CD8-positive, alpha-beta memory T cell (primary cell): ENCODE data around the gene AUH. TPM values are rescaled to one million over a fixed set of nuclear protein-coding genes. Genes with fewer than 3 reads are reported as not detected.

Experiments
- CTCF ChIA-PET: fragments of 350-600 bp; sonication (Branson Sonifier 250); formaldehyde crosslinking; loops from one replicate; lab custom pipeline; 2021; ENCODE audit warnings: antibody characterized with exemption; lab: Charles Lee
- POLR2A ChIA-PET: fragments of 350-600 bp; sonication (Branson Sonifier 250); formaldehyde crosslinking; loops from one replicate; lab custom pipeline; 2021; ENCODE audit warnings: antibody characterized with exemption; lab: Charles Lee
- DNase-seq, 5 donors: peaks; one replicate each; pipeline versions ENCODE4 v3.0.0 to v3.0.0-alpha.2; 2020 to 2022; ENCODE audit warnings: mixed read lengths in 1 of 5
- H3K27ac ChIP-seq: one replicate; pipeline ENCODE4 v1.7.0; 2013; ENCODE audit warnings: low read depth, mild to moderate bottlenecking, low read length, moderate library complexity
- H3K27me3 ChIP-seq: 2 replicates; pipeline ENCODE4 v1.7.0; 2013; ENCODE audit warnings: low read length, mild to moderate bottlenecking; ENCODE audit not compliant: insufficient read depth, poor library complexity, severe bottlenecking
- H3K36me3 ChIP-seq: 2 replicates; pipeline ENCODE4 v1.7.0; 2013; ENCODE audit warnings: mild to moderate bottlenecking, low read length, moderate library complexity; ENCODE audit not compliant: insufficient read depth
- H3K4me1 ChIP-seq: 2 replicates; pipeline ENCODE4 v1.7.0; 2013; ENCODE audit warnings: mild to moderate bottlenecking, low read length, moderate library complexity; ENCODE audit not compliant: insufficient read depth
- H3K4me3 ChIP-seq: 2 replicates; pipeline ENCODE4 v1.7.0; 2013; ENCODE audit warnings: mild to moderate bottlenecking, low read length
- H3K9me3 ChIP-seq: 2 replicates; pipeline ENCODE4 v1.7.0; 2013; ENCODE audit warnings: mild to moderate bottlenecking, low read length
- H3K27ac Mint-ChIP-seq, 8 donors: one replicate each; pipeline ENCODE4 v1.8.0; 2020 to 2021; ENCODE audit warnings: mixed read lengths in 8 of 8, mild to moderate bottlenecking in 6 of 8, inconsistent platforms in 3 of 8, moderate library complexity in 3 of 8
- H3K27me3 Mint-ChIP-seq, 2 donors: one replicate each; pipeline ENCODE4 v1.8.0; 2020 to 2021; ENCODE audit warnings: mixed read lengths in 2 of 2, mild to moderate bottlenecking in 1 of 2, moderate library complexity in 1 of 2
- H3K36me3 Mint-ChIP-seq, 3 donors: one replicate each; pipeline ENCODE4 v1.8.0; 2020 to 2021; ENCODE audit warnings: mixed read lengths in 3 of 3, inconsistent platforms in 1 of 3, mild to moderate bottlenecking in 1 of 3
- H3K4me1 Mint-ChIP-seq, 3 donors: one replicate each; pipeline ENCODE4 v1.8.0; 2020 to 2021; ENCODE audit warnings: mixed read lengths in 3 of 3, inconsistent platforms in 1 of 3, mild to moderate bottlenecking in 1 of 3
- H3K4me3 Mint-ChIP-seq, 7 donors: one replicate each; pipeline ENCODE4 v1.8.0; 2020 to 2021; ENCODE audit warnings: mixed read lengths in 7 of 7, mild to moderate bottlenecking in 6 of 7, moderate library complexity in 4 of 7, inconsistent platforms in 2 of 7
- H3K9me3 Mint-ChIP-seq, 5 donors: one replicate each; pipeline ENCODE4 v1.8.0; 2020 to 2022; ENCODE audit warnings: mixed read lengths in 5 of 5, mild to moderate bottlenecking in 3 of 5, moderate library complexity in 2 of 5, inconsistent platforms in 1 of 5
- polyA plus RNA-seq: library from polyadenylated mRNA; unstranded; fragments of 300-500 nt; fragmentation: Illumina TruSeq; gene quantifications from one replicate; pipeline ENCODE4 v1.2.3, GENCODE V29; 2021
- total RNA-seq, 2 experiments: library from RNA; stranded (reverse); gene quantifications; one replicate each; pipeline ENCODE4 v1.2.3, GENCODE V29; 2021

AUH gene
- total and polyA plus RNA-seq, 3 experiments from 2014 or later = 12.8 to 35.0 (median 33.5) TPM

DNA sequence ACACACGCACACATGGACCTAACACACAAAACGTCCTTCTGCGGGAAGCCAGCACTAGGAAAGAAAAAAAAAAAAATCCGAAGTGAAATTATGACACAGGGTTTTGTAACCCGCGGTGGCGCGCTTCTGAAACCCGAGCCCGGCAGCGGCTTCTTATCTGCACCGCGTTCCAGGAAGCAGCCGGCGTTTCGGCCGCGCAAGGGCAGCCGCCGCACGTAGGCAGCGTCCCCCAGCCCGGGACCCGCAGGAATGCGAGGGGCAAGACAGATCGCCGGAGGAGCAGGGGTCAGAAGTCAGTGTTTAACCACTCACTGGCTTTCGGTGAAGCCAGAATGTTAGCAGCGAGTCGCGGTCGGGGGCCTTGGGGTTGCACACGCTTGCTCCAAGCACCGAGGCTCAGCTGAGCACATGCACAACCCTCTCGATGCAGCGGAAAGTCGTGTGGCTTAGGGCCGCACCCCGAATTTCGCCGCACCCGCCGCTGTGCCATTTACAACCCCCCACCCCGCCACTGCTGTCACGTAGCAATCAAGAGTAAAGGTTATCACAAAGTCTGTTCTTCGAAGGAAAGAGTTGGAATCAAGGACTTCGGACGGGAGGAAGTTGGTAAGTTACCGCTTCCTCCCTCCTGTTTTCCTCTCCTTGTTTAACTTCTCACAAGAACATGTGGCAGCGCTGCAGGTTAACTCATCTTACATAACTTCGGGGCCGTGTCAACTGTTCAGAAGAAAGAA is 167.9 kb downstream of the AUH start:
- Mint-ChIP-seq H3K4me1 (peaks cover 25 to 54% (median 34%) of the 10 kb centered on the region in 3 donors), H3K27ac (peak overlapping the region; percentile 83 to 98 (median 94)), H3K9me3 (no peaks in the 10 kb centered on the region), H3K36me3 (peaks cover 0 to 4% (median 0%) of the 10 kb centered on the region in 3 donors), H3K27me3 (no peaks in the 10 kb centered on the region), H3K4me3 (peak overlapping the region; percentile 86 to 94 (median 90))
- ChIA-PET CTCF (interaction anchor here (1.0 kb wide), 1 partner anchor 104 kb away, joined by 3 read pairs; no protein-coding TSS in a partner anchor), POLR2A (interaction anchor here (0.6 to 2.1 kb wide), 3 partner anchors 16 to 46 kb away, joined by 3 to 8 read pairs (median 3); no protein-coding TSS in a partner anchor)
- no peaks in the 10 kb centered on the region for H3K9me3 ChIP-seq
- H3K4me3 ChIP-seq = peak overlapping the region; percentile 74
- H3K36me3 ChIP-seq = no peaks in the 10 kb centered on the region
- peaks cover 30% of the 10 kb centered on the region for H3K4me1 ChIP-seq
- DNase-seq = peak; percentile 33 to 77 (median 70)
- H3K27me3 ChIP-seq = no peaks in the 10 kb centered on the region
- peak overlapping the region; percentile 82 for H3K27ac ChIP-seq

DNA sequence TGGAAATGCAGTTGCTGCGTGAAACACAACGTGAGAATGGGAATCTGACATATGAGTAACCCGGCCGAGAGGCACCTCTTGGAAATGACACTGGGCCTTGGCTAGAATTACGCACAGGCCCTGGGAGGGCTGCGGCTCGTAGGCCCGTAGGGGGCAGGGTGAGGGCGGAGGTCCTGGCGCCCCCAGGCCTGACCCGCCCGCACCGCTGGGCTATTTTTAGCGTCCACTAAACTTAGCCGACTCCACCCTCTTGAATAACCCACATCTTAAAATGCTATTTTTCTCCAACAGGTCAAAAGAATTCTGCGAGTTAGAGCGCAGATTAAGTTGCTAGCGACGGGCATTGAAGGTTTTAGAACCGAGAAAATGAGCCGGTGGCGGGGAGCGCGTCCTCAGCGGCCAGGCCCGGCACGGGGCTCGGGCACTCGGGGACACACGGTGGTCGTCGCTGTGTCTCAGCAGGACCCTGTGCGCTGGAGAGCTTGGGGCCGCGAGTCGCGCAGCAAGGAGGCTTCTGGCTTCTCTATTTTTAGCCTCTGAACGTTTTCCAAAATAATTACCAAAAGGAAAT is 168.5 kb downstream of the AUH start:
- Histone ChIP-seq H3K4me3 (peak overlapping the region; percentile 74), H3K27ac (peak overlapping the region; percentile 82), H3K4me1 (peaks cover 30% of the 10 kb centered on the region), H3K36me3 (no peaks in the 10 kb centered on the region), H3K27me3 (no peaks in the 10 kb centered on the region), H3K9me3 (no peaks in the 10 kb centered on the region)
- CTCF ChIA-PET = interaction anchor here (1.0 to 1.3 kb wide), 2 partner anchors 19 to 104 kb away, joined by 3 read pairs; no protein-coding TSS in a partner anchor
- POLR2A ChIA-PET = interaction anchor here (0.6 to 2.1 kb wide), 4 partner anchors 17 to 45 kb away, joined by 3 to 8 read pairs (median 3); no protein-coding TSS in a partner anchor
- H3K36me3 Mint-ChIP-seq = no peaks in the 10 kb centered on the region
- H3K27me3 Mint-ChIP-seq = no peaks in the 10 kb centered on the region
- peaks cover 25 to 54% (median 34%) of the 10 kb centered on the region in 3 donors for H3K4me1 Mint-ChIP-seq
- H3K27ac Mint-ChIP-seq = peak overlapping the region; percentile 83 to 98 (median 94)
- H3K4me3 Mint-ChIP-seq = peak overlapping the region; percentile 86 to 94 (median 90)
- H3K9me3 Mint-ChIP-seq = no peaks in the 10 kb centered on the region
- peak in 4 of 5 donors; percentile 23 to 63 (median 29) for DNase-seq

DNA sequence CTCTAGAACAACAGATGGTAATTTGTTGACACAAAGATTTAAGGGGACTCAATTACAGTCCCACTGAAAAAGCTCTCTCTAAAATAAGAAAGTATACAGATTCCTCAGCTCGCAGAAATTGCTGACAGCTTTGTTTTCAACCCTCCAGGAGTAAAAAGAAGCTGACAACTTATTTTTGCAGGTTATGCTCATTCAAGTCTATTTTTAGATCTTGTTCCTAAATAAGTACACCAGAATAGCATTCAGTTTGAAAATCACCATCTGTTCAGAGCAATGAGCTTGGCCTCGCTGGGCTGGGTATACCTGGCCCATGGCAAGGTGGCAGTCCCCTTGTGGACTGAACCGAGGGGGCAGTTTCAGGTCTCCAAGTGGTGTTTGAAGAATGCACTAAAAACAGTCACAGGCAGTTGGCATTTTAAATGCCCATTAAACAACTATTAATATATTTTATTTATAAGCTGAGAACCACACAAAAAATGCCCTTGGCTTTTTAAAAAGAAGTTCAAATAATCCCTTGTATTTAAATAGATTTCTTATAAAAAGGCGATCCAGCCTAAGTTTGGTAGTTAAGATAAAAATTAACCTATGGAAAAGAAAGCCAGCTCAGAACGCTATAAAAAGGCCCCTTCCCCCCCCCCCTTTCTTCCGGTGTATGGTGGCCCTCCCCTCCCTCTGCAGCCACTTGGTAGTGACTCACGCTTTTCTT is 169.2 kb downstream of the AUH start:
- H3K27ac Mint-ChIP-seq = peak overlapping the region in 7 of 8 donors; percentile 64 to 98 (median 88)
- Histone ChIP-seq H3K27me3 (no peaks in the 10 kb centered on the region), H3K9me3 (no peaks in the 10 kb centered on the region), H3K27ac (peak overlapping the region; percentile 82), H3K4me3 (peak overlapping the region; percentile 74), H3K4me1 (peaks cover 30% of the 10 kb centered on the region), H3K36me3 (no peaks in the 10 kb centered on the region)
- no peaks in the 10 kb centered on the region for H3K9me3 Mint-ChIP-seq
- ChIA-PET POLR2A (interaction anchor here (0.6 to 2.1 kb wide), 3 partner anchors 17 to 41 kb away, joined by 3 to 8 read pairs (median 3); no protein-coding TSS in a partner anchor), CTCF (interaction anchor here (0.9 to 1.6 kb wide), 3 partner anchors 8 to 231 kb away, joined by 3 to 5 read pairs (median 3); partner anchors contain the start of gene NFIL3)
- no peaks in the 10 kb centered on the region for H3K36me3 Mint-ChIP-seq
- peaks cover 25 to 54% (median 34%) of the 10 kb centered on the region in 3 donors for H3K4me1 Mint-ChIP-seq
- no peaks in the 10 kb centered on the region for H3K27me3 Mint-ChIP-seq
- H3K4me3 Mint-ChIP-seq = peak overlapping the region; percentile 86 to 94 (median 90)
- no peak for DNase-seq

DNA sequence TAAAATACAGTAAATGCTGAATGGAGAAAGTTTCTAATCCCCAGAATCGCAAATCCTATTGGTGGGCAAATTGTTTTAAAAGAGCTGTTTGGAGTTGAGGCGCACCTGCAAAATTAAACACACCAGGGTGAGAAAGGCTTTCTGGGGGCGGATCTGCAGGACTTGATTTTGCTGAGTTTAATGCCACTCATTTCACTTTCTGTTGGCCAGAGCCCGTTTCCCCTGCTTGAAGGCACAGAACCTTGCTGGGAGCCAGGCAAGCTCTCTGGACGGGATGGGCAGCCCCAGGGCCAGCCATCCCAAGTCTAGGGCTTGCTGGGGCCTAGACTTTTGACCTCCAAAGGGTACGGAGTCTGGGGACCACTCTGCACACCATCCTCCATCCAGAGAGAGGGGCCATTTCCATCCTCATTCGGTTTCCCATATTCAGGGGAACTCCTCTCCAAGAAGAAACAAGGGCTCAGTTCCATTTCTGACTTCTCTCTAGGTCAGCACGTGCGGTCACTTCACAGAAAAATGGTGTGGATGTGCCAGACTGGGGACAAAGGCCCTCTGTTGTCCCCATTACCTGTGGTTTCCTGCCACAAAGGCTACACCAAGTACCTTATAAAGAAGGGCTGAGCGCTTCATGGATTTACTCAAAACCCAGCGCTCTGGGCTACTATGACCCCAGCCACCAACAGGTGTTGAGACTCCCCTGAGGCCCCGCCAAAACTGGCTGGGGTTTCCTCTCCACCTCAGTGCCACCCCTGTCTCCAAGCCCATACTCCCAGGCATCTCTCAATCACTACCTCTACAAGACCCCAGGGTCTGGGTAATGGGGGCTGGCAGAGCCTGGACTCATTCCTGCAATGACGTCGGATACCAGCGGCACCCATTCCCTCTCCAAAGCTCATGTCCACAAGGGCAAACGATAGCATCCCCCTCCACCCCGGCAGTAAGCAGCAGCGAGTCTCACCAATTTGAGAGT is 170.0 kb downstream of the AUH start:
- Mint-ChIP-seq H3K36me3 (peaks cover 0 to 2% (median 0%) of the 10 kb centered on the region in 3 donors), H3K4me3 (peak overlapping the region in 4 of 7 donors; percentile 27 to 64 (median 52)), H3K4me1 (peaks cover 32 to 61% (median 41%) of the 10 kb centered on the region in 3 donors), H3K27ac (peak overlapping the region in 5 of 8 donors; percentile 3 to 76 (median 74)), H3K9me3 (no peaks in the 10 kb centered on the region), H3K27me3 (no peaks in the 10 kb centered on the region)
- no peak overlapping the region for H3K4me3 ChIP-seq
- H3K9me3 ChIP-seq = no peaks in the 10 kb centered on the region
- ChIA-PET CTCF (interaction anchor here (0.6 to 1.6 kb wide), 5 partner anchors 8 to 276 kb away, joined by 3 to 5 read pairs (median 3); partner anchors contain the start of gene NFIL3), POLR2A (no interaction called here)
- DNase-seq = no peak
- peaks cover 30% of the 10 kb centered on the region for H3K4me1 ChIP-seq
- no peaks in the 10 kb centered on the region for H3K27me3 ChIP-seq
- H3K27ac ChIP-seq = peak overlapping the region; percentile 82
- H3K36me3 ChIP-seq = no peaks in the 10 kb centered on the region

DNA sequence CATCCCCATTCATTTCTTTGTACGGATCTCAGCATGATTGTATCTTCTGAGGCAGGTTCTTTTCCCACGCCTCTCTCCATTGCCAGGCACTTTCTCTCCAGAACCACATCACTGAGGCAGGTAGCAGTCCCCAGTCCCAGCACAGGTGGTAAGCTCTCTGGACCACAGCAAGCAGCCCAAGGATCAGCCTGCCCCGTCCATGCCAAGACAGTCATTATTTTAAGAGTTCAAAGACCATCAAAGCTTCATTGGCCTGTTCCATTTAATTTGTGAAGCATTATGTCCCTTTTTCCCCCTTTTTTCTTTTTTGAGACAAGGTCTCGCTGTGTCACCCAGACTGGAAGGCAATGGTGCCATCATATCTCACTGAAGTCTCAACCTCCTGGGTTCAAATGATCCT is 171.7 kb downstream of the AUH start:
- Mint-ChIP-seq H3K27me3 (no peaks in the 10 kb centered on the region), H3K27ac (peak overlapping the region in 1 of 8 donors; percentile 59), H3K4me3 (no peak overlapping the region), H3K4me1 (peaks cover 34 to 52% (median 38%) of the 10 kb centered on the region in 3 donors), H3K36me3 (peaks cover 0 to 2% (median 0%) of the 10 kb centered on the region in 3 donors), H3K9me3 (no peaks in the 10 kb centered on the region)
- Histone ChIP-seq H3K9me3 (no peaks in the 10 kb centered on the region), H3K27ac (no peak overlapping the region), H3K27me3 (no peaks in the 10 kb centered on the region), H3K36me3 (no peaks in the 10 kb centered on the region), H3K4me3 (no peak overlapping the region), H3K4me1 (peaks cover 26% of the 10 kb centered on the region)
- ChIA-PET POLR2A (no interaction called here), CTCF (no interaction called here)
- no peak for DNase-seq

DNA sequence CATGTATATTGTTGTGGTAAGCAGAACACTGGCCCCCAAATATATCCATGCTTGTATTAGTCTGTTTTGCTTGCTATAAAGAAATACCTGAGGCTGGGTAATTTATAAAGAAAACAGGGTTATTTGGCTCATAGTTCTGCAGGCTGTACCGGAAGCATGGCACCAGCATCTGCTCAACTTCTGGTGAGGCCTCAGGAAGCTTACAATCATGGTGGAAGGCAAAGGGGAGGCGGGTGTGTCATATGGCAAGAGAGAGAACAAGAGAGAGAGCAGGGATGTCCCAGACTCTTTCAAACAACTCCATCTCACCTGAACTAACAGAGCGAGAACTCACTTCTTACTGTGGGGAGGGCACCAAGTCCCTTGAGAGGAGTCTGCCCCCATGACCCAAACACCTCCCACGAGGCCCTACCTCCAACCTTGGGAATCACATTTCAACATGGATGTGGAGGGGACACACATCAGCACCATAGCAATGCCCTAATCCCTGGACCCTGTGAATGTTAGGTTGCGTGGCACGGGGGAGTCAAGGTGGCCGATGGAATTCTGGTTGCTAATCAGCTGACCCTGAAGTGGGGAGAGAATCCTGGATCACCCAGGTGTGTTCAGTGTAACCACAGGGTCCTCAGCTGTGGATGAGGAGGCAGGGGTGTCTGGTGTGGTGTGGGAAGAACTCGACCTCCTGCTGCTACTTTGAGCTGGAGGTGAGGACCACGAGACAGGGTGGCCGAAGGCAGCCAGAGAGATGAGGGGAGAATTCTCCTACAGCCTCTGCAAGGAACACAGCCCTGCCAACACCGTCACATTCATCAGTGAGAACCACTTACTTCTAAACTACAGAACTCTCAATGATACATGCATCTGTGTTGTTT is 172.8 kb downstream of the AUH start:
- Histone ChIP-seq H3K27ac (no peak overlapping the region), H3K36me3 (no peaks in the 10 kb centered on the region), H3K4me1 (peaks cover 16% of the 10 kb centered on the region), H3K27me3 (no peaks in the 10 kb centered on the region), H3K9me3 (no peaks in the 10 kb centered on the region), H3K4me3 (no peak overlapping the region)
- DNase-seq = no peak
- Mint-ChIP-seq H3K9me3 (no peaks in the 10 kb centered on the region), H3K36me3 (peaks cover 0 to 2% (median 0%) of the 10 kb centered on the region in 3 donors), H3K4me3 (peak overlapping the region in 1 of 7 donors; percentile 60), H3K27me3 (no peaks in the 10 kb centered on the region), H3K4me1 (peaks cover 24 to 41% (median 27%) of the 10 kb centered on the region in 3 donors), H3K27ac (peak overlapping the region in 1 of 8 donors; percentile 14)
- CTCF ChIA-PET = no interaction called here
- POLR2A ChIA-PET = no interaction called here
